ENCODE results near the gene MED12L. TPM values are rescaled to one million over a fixed set of nuclear protein-coding genes. Genes with fewer than 3 reads are reported as not detected.

MED12L gene
- total RNA-seq, 1 experiment from 2014 or later: 14.9 TPM

DNA sequence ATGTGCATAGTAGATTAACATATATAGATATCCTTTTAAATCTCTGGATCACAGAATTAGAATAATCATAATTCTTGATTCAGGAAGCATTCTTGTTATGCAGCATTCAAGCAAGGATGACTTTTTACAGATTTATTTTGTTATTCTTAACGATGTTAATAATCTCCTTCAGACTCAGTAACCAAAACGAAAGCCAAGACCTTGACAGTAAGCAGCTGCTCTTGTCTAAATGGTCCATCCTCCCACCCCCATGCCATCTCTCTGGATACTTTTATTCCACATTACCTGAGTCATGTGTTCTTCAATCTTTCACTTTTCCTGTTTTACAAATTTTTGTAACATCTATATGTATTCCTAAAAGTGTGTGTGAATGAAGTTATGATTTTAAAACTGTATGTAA, 150.9 kb downstream of the MED12L start:
- H3K56ac ChIP-seq (ENCODE audit: insufficient read length, low read depth, low read length): no peak overlapping the region
- Mint-ChIP-seq H3K4me1 (peaks cover 15 to 21% of the 10 kb centered on the region in 2 experiments), H3K27ac (no peak overlapping the region), H3K27me3 (ENCODE audit: low read depth) (no peaks in the 10 kb centered on the region), H3K4me3 (no peak overlapping the region), H3K9me3 (peaks cover 1 to 4% of the 10 kb centered on the region in 2 experiments; a peak in 3 of 5 replicates), H3K36me3 (ENCODE audit: insufficient read depth in 1 of 3, low read depth in 3 of 3) (peaks cover 7% of the 10 kb centered on the region in 3 experiments)
- H3K79me1 ChIP-seq (ENCODE audit: insufficient read depth, low read depth, low read length, poor library complexity, severe bottlenecking): no peaks in the 10 kb centered on the region
- no peaks in the 10 kb centered on the region for H3K79me2 ChIP-seq (ENCODE audit: insufficient read depth, low read length)
- no peak for DNase-seq
- no peaks in the 10 kb centered on the region for H4K20me1 ChIP-seq (ENCODE audit: control insufficient read depth, insufficient read depth, insufficient read length)
- no peak overlapping the region for H3K4me2 ChIP-seq (ENCODE audit: insufficient read depth, insufficient read length, low read length)
- no peak overlapping the region for H3K9ac ChIP-seq (ENCODE audit: extremely low read depth, insufficient read length, low read length)
- WGBS (ENCODE audit: extremely low coverage, insufficient read length, low lambda C conversion rate): no CpG with 5 or more reads among the region's 2 CpGs
- H2BK5ac ChIP-seq (ENCODE audit: insufficient read length, low read length): no peak overlapping the region
- no peaks in the 10 kb centered on the region for H3K9me3 ChIP-seq (ENCODE audit: control insufficient read depth, low read depth, low read length)
- no peak overlapping the region for H4K91ac ChIP-seq (ENCODE audit: insufficient read length, low read depth, low read length)
- no peak overlapping the region for H2BK15ac ChIP-seq (ENCODE audit: low read depth, low read length)
- no peak overlapping the region for H3T11ph ChIP-seq (ENCODE audit: low read length)
- H2BK120ac ChIP-seq (ENCODE audit: low read depth, low read length, poor library complexity, severe bottlenecking): no peak overlapping the region
- H3K14ac ChIP-seq (ENCODE audit: insufficient read depth, low read length): no peak overlapping the region
- H3K27ac ChIP-seq (ENCODE audit: insufficient read length, low read depth, low read length): no peak overlapping the region
- H4K8ac ChIP-seq (replicated peaks; ENCODE audit: insufficient read length, low read depth, low read length): no peak overlapping the region
- no peak overlapping the region for H4K5ac ChIP-seq (ENCODE audit: insufficient read length, low read depth, low read length)
- H3K4ac ChIP-seq (ENCODE audit: low read depth, low read length): no peak overlapping the region
- no peak overlapping the region for H2BK12ac ChIP-seq (ENCODE audit: insufficient read length, low read depth, low read length)
- no peak overlapping the region for H3K23ac ChIP-seq (ENCODE audit: insufficient read length, low read depth, low read length)
- no peaks in the 10 kb centered on the region for H3K23me2 ChIP-seq (ENCODE audit: insufficient read length, low read depth, low read length, poor library complexity, severe bottlenecking)
- H3K18ac ChIP-seq (ENCODE audit: insufficient read length, low read depth, low read length): no peak overlapping the region
- H3K4me1 ChIP-seq (ENCODE audit: insufficient read depth, low read length): no peaks in the 10 kb centered on the region; the same call in 1 of the 2 replicates
- H3K27me3 ChIP-seq (ENCODE audit: insufficient read depth, low read length): no peaks in the 10 kb centered on the region
- H2AK5ac ChIP-seq (ENCODE audit: insufficient read length, low read length): no peak overlapping the region
- TF ChIP-seq, protein P1, sequence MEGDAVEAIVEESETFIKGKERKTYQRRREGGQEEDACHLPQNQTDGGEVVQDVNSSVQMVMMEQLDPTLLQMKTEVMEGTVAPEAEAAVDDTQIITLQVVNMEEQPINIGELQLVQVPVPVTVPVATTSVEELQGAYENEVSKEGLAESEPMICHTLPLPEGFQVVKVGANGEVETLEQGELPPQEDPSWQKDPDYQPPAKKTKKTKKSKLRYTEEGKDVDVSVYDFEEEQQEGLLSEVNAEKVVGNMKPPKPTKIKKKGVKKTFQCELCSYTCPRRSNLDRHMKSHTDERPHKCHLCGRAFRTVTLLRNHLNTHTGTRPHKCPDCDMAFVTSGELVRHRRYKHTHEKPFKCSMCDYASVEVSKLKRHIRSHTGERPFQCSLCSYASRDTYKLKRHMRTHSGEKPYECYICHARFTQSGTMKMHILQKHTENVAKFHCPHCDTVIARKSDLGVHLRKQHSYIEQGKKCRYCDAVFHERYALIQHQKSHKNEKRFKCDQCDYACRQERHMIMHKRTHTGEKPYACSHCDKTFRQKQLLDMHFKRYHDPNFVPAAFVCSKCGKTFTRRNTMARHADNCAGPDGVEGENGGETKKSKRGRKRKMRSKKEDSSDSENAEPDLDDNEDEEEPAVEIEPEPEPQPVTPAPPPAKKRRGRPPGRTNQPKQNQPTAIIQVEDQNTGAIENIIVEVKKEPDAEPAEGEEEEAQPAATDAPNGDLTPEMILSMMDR (conservative IDR thresholded peaks at IDR 0.05): no peak
- no peak overlapping the region for H2BK20ac ChIP-seq (ENCODE audit: low read depth, low read length, poor library complexity, severe bottlenecking)
- no peak overlapping the region for H2AFZ ChIP-seq (ENCODE audit: low read length)

All from H9 (cell line).